Calu3 (cell line): ENCODE measurements around the gene LCN10. TPM values are rescaled to one million over a fixed set of nuclear protein-coding genes. Genes with fewer than 3 reads are reported as not detected.

Experiments
- BruUV-seq: library from RNA; stranded (reverse); fragments of 400-500 nt; replicated peaks from 2 replicates; lab custom pipeline; 2021; lab: Mats Ljungman, UMichigan
- CTCF ChIA-PET: fragments of 300-600 bp; sonication (Branson Sonifier 250); formaldehyde crosslinking; loops from one replicate; lab custom pipeline; 2022; ENCODE audit warnings: antibody characterized with exemption; lab: Charles Lee
- DNase-seq: peaks from one replicate; pipeline ENCODE4 v3.0.0; 2022
- H3K27ac Mint-ChIP-seq: one replicate; pipeline ENCODE4 v1.8.0; 2022; ENCODE audit warnings: mixed read lengths; ENCODE audit not compliant: unreplicated experiment
- H3K27me3 Mint-ChIP-seq: one replicate; pipeline ENCODE4 v1.8.0; 2022; ENCODE audit warnings: mixed read lengths; ENCODE audit not compliant: unreplicated experiment
- H3K36me3 Mint-ChIP-seq: one replicate; pipeline ENCODE4 v1.8.0; 2022; ENCODE audit warnings: mild to moderate bottlenecking, moderate library complexity, mixed read lengths; ENCODE audit not compliant: insufficient read depth, unreplicated experiment
- H3K4me1 Mint-ChIP-seq: one replicate; pipeline ENCODE4 v1.8.0; 2022; ENCODE audit warnings: mild to moderate bottlenecking, low read depth, mixed read lengths; ENCODE audit not compliant: unreplicated experiment
- H3K4me3 Mint-ChIP-seq: one replicate; pipeline ENCODE4 v1.8.0; 2022; ENCODE audit warnings: mild to moderate bottlenecking, low read depth, moderate library complexity, mixed read lengths; ENCODE audit not compliant: unreplicated experiment
- H3K9me3 Mint-ChIP-seq: one replicate; pipeline ENCODE4 v1.8.0; 2022; ENCODE audit warnings: low read depth, mixed read lengths; ENCODE audit not compliant: unreplicated experiment
- intact Hi-C: fragments of 100-400 bp; cut with micrococcal nuclease; formaldehyde crosslinking; loops from one replicate; pipeline ENCODE4 v1.10.0; 2022; ENCODE audit not compliant: unreplicated experiment
- total RNA-seq: library from RNA; stranded (reverse); gene quantifications from 2 replicates; pipeline ENCODE4 v1.2.3, GENCODE V29; 2022
- TF ChIP-seq, protein P1 (sequence below): fragments of 200-600 bp; IDR thresholded peaks from one replicate; pipeline ENCODE4 v1.8.0; 2022; ENCODE audit warnings: antibody characterized with exemption; ENCODE audit not compliant: unreplicated experiment

Gene LCN10
- total RNA-seq, 1 experiment from 2014 or later: 0.33 TPM

DNA sequence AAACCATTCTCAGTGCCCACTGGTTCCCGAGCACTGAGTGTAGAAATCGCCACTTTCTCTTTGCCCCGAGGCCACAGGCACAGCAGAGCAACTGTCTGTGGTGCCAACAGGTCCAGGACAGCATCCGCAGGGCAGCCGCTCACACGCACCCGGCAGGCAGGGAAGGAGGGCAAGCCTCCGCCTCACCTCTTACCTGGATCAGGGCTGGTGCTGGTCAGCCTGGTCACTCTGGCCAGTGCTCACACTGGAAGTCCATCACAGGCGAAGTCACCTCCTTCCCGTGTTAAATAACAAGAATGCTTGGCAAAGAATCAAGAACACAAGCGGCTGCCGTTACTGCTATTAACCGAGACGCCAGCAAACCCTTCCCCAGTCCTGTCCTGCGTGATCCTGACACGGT is 16.6 kb downstream of the LCN10 start:
- BruUV-seq: no TSS peak
- Mint-ChIP-seq H3K27me3 (no peaks in the 10 kb centered on the region), H3K4me1 (peaks cover 10% of the 10 kb centered on the region), H3K27ac (peak overlapping the region; percentile 93), H3K4me3 (peak overlapping the region; percentile 81), H3K36me3 (peaks cover 64% of the 10 kb centered on the region), H3K9me3 (no peaks in the 10 kb centered on the region)
- no peak for DNase-seq
- TF ChIP-seq, protein P1, sequence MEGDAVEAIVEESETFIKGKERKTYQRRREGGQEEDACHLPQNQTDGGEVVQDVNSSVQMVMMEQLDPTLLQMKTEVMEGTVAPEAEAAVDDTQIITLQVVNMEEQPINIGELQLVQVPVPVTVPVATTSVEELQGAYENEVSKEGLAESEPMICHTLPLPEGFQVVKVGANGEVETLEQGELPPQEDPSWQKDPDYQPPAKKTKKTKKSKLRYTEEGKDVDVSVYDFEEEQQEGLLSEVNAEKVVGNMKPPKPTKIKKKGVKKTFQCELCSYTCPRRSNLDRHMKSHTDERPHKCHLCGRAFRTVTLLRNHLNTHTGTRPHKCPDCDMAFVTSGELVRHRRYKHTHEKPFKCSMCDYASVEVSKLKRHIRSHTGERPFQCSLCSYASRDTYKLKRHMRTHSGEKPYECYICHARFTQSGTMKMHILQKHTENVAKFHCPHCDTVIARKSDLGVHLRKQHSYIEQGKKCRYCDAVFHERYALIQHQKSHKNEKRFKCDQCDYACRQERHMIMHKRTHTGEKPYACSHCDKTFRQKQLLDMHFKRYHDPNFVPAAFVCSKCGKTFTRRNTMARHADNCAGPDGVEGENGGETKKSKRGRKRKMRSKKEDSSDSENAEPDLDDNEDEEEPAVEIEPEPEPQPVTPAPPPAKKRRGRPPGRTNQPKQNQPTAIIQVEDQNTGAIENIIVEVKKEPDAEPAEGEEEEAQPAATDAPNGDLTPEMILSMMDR: no peak
- intact Hi-C loops: no loop called here
- CTCF ChIA-PET: interaction anchor here (1.6 kb wide), 1 partner anchor 25 kb away, joined by 6 read pairs; no protein-coding TSS in a partner anchor

DNA sequence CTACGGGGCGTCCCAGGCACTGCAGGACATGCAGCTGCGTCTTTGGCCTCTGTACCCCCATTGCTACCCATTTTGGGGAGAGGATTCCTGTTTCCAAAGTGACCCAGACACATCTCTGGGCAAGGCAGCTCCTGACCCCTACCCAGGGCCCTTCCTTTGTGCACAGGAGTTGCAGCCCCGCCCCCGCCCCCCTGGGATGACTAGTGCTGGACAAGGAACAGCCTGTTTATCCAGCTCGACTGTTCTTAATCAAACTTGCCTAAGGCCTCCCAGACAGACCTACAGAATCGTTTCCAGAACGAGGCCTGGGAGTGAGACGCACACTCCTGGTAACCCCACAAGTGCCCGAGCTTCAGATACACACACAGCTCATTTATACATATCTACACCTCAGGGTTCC is 17.1 kb downstream of the LCN10 start:
- H3K4me1 Mint-ChIP-seq: peaks cover 10% of the 10 kb centered on the region
- DNase-seq: no peak
- H3K9me3 Mint-ChIP-seq: no peaks in the 10 kb centered on the region
- H3K27ac Mint-ChIP-seq: no peak overlapping the region
- BruUV-seq: no TSS peak
- CTCF ChIA-PET: no interaction called here
- intact Hi-C loops: no loop called here
- TF ChIP-seq, protein P1: no peak
- no peak overlapping the region for H3K4me3 Mint-ChIP-seq
- H3K36me3 Mint-ChIP-seq: peaks cover 67% of the 10 kb centered on the region
- H3K27me3 Mint-ChIP-seq: no peaks in the 10 kb centered on the region

DNA sequence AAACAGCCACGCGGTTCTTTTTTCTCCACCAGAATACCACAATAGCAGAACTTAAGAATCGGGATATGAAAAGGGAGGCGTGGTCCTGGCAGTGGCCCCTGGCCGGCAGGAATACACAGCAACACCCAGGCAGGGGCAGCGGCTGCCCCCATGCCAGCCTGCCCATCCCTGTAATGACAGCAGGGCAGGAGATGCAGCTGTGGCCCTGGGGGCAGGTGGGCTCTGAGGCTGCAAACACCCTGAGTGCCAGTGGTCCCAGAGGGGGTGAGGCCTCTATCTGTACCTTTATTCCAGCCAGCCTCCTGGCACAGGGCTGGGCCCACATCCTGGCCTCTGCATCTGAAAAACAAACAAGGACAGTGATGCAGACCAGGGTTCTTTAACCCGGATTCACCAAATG is 18.0 kb downstream of the LCN10 start:
- no TSS peak for BruUV-seq
- Mint-ChIP-seq H3K36me3 (peaks cover 67% of the 10 kb centered on the region), H3K27me3 (no peaks in the 10 kb centered on the region), H3K27ac (peak overlapping the region; percentile 13), H3K9me3 (no peaks in the 10 kb centered on the region), H3K4me3 (no peak overlapping the region), H3K4me1 (peaks cover 10% of the 10 kb centered on the region)
- CTCF ChIA-PET: no interaction called here
- TF ChIP-seq, protein P1: no peak
- DNase-seq: no peak
- intact Hi-C loops: no loop called here

DNA sequence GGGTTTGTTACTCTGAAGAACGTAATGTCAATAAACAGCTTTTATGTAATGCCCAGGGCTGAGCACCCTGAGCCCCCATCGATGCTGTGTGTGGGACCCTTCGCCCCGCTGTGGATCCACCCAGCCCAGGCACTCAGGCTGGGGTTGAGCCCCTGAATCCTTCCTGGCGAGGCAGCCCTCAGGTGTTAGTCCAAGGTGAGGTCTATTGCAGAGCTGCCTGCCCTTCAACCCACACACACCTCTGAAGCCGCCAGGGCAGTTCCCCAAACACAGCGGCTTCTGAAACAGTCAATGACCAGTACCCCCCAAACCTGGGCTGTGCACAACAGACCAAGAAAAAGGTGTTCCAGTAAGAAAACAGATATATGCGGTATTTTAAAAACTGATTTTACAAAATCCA is 18.8 kb downstream of the LCN10 start:
- no peaks in the 10 kb centered on the region for H3K27me3 Mint-ChIP-seq
- peak overlapping the region; percentile 13 for H3K27ac Mint-ChIP-seq
- no peak for DNase-seq
- no peaks in the 10 kb centered on the region for H3K9me3 Mint-ChIP-seq
- TF ChIP-seq, protein P1: no peak
- intact Hi-C loops: no loop called here
- CTCF ChIA-PET: no interaction called here
- no peak overlapping the region for H3K4me3 Mint-ChIP-seq
- H3K36me3 Mint-ChIP-seq: peaks cover 67% of the 10 kb centered on the region
- no TSS peak for BruUV-seq
- peaks cover 10% of the 10 kb centered on the region for H3K4me1 Mint-ChIP-seq
